ENCODE measurements around the gene DPH3. TPM values are rescaled to one million over a fixed set of nuclear protein-coding genes. Genes with fewer than 3 reads are reported as not detected.

The DPH3 gene
- total RNA-seq, 1 donor from 2014 or later: 25.9 TPM

DNA sequence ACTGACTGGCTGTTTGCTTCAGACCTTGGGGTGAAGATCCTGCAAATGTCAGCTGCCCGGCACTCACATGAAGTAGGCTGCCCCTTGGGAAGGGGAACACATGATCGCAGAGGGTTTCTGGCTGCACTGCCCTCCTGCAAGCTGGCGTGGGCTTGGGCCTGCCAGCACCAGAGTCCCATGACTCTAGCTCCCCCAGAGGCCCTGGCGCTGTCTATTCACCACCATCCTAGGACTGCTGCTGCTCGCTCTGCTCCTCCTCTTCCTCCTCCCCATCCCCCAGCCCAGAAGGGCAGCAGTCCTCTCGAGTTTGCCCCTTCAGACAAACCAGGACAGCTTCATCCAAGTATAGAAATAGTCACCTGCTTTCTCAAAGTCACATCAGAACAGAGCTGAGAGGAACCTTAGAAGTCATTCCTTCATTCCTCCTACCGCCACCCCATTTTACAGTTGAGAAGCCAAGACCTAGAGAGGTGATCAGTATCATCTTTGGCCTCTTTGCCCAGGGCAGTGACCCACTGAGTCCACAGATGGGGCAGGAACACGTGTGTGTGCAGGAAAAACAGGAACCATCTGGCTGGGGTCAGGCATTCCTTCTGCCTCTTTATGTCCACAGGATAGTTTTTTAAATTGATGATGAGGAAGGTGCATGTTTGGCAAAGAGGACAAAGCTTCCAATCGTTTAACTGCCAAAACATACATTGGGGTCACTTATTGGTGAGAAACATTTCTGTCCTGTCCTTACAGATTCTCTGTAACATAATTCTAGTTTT lies 13.2 kb downstream of the DPH3 start:
- peaks cover 17% of the 10 kb centered on the region for H3K4me1 ChIP-seq
- intact Hi-C loops (cut with micrococcal nuclease): no loop called here
- peaks cover 3% of the 10 kb centered on the region for H3K9me3 ChIP-seq (replicated peaks)
- TF ChIP-seq, protein P1, sequence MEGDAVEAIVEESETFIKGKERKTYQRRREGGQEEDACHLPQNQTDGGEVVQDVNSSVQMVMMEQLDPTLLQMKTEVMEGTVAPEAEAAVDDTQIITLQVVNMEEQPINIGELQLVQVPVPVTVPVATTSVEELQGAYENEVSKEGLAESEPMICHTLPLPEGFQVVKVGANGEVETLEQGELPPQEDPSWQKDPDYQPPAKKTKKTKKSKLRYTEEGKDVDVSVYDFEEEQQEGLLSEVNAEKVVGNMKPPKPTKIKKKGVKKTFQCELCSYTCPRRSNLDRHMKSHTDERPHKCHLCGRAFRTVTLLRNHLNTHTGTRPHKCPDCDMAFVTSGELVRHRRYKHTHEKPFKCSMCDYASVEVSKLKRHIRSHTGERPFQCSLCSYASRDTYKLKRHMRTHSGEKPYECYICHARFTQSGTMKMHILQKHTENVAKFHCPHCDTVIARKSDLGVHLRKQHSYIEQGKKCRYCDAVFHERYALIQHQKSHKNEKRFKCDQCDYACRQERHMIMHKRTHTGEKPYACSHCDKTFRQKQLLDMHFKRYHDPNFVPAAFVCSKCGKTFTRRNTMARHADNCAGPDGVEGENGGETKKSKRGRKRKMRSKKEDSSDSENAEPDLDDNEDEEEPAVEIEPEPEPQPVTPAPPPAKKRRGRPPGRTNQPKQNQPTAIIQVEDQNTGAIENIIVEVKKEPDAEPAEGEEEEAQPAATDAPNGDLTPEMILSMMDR (IDR thresholded peaks at IDR 0.05; ENCODE audit: borderline replicate concordance): no peak
- no peak for DNase-seq
- no peak overlapping the region for H3K4me3 ChIP-seq
- no peak overlapping the region for H3K27ac ChIP-seq (replicated peaks)
- H3K36me3 ChIP-seq: no peaks in the 10 kb centered on the region
- H3K27me3 ChIP-seq (ENCODE audit: low read depth): no peaks in the 10 kb centered on the region

DNA sequence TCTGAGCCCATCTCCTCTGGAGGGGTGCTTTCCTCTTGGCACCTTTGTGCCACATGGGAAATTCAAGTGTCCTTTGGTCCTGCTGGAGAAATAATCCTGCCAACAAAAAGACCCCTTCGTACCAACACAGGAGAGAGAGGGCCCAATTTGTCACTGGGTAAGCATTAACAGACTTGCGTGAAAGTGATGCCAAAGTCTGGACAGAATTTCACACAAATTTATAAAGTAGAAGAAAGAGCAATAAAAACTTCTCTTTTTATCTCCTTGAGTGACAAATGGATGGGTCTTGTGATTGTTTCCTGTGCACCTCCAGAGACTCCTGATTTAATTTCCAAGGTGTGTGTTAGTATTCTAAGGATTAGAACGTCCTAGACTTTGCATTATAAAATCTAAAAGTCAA lies 14.9 kb downstream of the DPH3 start:
- no peak overlapping the region for H3K27ac ChIP-seq (replicated peaks)
- intact Hi-C loops (cut with micrococcal nuclease): loop anchor here (5.0 to 10.0 kb wide), 2 partner anchors 433 to 625 kb away; no protein-coding TSS in a partner anchor
- H3K36me3 ChIP-seq: no peaks in the 10 kb centered on the region
- peaks cover 3% of the 10 kb centered on the region for H3K9me3 ChIP-seq (replicated peaks)
- TF ChIP-seq, protein P1 (IDR thresholded peaks at IDR 0.05; ENCODE audit: borderline replicate concordance): no peak
- H3K27me3 ChIP-seq (ENCODE audit: low read depth): no peaks in the 10 kb centered on the region
- peaks cover 21% of the 10 kb centered on the region for H3K4me1 ChIP-seq
- H3K4me3 ChIP-seq: no peak overlapping the region
- DNase-seq: no peak

DNA sequence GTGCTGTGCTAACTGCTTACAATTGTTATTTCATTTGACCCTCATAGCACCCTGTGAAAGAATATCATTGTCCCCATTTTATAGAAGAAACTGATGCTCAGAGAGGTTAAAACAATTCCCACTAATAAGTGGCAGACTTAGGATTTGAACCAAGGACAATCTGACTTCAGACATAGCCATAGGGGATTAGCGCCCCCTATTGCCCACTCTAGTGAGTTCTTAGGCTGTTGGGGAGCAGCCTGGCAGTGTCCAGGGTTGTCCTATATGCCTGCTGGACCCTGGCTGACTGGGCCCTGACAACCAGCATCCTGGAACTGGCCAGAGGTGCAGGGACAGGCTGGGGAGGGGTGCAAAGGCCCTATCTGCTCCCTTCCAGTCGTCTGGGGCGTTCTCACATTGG lies 15.4 kb downstream of the DPH3 start:
- peaks cover 3% of the 10 kb centered on the region for H3K9me3 ChIP-seq (replicated peaks)
- TF ChIP-seq, protein P1 (IDR thresholded peaks at IDR 0.05; ENCODE audit: borderline replicate concordance): peak; percentile 34
- intact Hi-C loops (cut with micrococcal nuclease): loop anchor here (5.0 to 10.0 kb wide), 2 partner anchors 432 to 625 kb away; no protein-coding TSS in a partner anchor

DNA sequence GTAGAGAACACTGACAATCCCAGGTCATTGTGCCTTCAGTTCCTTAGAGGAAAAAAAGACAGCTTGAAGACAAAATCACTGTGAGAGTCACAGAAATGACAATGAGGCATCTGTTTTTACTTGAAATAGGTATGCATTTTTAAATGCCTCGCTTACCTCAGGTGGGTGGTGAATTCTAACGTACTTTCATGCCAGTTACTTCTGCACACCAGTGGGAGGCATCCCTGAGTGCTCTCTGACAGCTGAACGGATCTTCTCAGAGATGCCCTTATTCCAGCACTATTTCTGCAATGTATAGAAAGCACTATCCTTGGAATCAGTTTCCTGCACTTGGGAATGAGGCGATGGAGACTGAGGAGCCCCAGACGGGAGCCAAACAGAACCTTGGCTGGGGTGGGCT lies 16.2 kb downstream of the DPH3 start:
- DNase-seq: no peak
- peaks cover 3% of the 10 kb centered on the region for H3K9me3 ChIP-seq (replicated peaks)
- TF ChIP-seq, protein P1 (IDR thresholded peaks at IDR 0.05; ENCODE audit: borderline replicate concordance): no peak
- no peak overlapping the region for H3K27ac ChIP-seq (replicated peaks)
- intact Hi-C loops (cut with micrococcal nuclease): loop anchor here (5.0 to 10.0 kb wide), 2 partner anchors 431 to 624 kb away; no protein-coding TSS in a partner anchor
- H3K27me3 ChIP-seq (ENCODE audit: low read depth): no peaks in the 10 kb centered on the region
- no peaks in the 10 kb centered on the region for H3K36me3 ChIP-seq
- peaks cover 34% of the 10 kb centered on the region for H3K4me1 ChIP-seq
- no peak overlapping the region for H3K4me3 ChIP-seq

More for the DNA sequence above, 15.4 kb downstream of the DPH3 start:
- DNase-seq: no peak
- no peaks in the 10 kb centered on the region for H3K36me3 ChIP-seq
- peaks cover 27% of the 10 kb centered on the region for H3K4me1 ChIP-seq
- no peak overlapping the region for H3K4me3 ChIP-seq
- no peak overlapping the region for H3K27ac ChIP-seq (replicated peaks)
- no peaks in the 10 kb centered on the region for H3K27me3 ChIP-seq (ENCODE audit: low read depth)

DNA sequence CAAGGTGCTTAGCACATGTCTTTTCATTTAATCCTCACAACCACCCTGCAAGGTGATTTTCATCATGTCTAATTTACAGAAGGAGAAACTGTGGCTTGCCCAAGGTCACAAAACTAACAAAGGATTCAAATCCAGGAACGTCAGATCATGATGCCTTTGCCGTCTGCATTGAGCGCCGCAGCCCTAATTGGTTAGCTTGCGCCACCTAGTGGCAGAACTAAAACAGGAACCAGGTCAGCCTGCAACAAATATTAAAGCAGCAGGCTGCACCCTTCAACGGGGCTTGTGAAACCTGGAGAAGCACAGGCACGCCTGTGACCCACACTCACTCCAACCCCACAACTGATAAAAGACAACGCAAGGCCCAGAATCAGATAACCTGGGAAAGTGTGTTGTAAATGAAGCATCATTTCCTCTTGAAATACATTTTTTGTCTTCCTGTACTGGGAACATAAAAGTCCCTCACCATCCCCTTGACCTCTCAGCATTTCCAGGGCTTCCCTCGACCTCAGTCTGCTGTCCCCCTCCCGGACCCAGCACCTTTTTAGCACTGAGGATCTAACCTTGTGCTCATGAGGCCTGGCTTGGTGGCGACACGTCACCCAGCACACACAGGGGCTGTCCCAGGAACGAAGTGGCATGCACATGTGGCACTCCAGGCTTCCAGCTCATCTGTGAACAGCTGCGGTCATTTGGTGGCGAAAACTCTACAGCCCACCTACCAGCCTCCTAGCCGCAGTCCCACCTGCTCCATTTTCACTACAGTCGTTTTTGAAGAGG lies 17.3 kb downstream of the DPH3 start:
- no peak overlapping the region for H3K27ac ChIP-seq (replicated peaks)
- no peaks in the 10 kb centered on the region for H3K36me3 ChIP-seq
- DNase-seq: peak; percentile 57
- H3K4me3 ChIP-seq: no peak overlapping the region
- H3K27me3 ChIP-seq (ENCODE audit: low read depth): no peaks in the 10 kb centered on the region
- intact Hi-C loops (cut with micrococcal nuclease): loop anchor here (2.0 to 10.0 kb wide), 3 partner anchors 199 to 623 kb away; no protein-coding TSS in a partner anchor
- H3K4me1 ChIP-seq: peaks cover 26% of the 10 kb centered on the region
- no peaks in the 10 kb centered on the region for H3K9me3 ChIP-seq (replicated peaks)
- TF ChIP-seq, protein P1 (IDR thresholded peaks at IDR 0.05; ENCODE audit: borderline replicate concordance): peak; percentile 96
